Epithelial cell of proximal tubule (primary cell): ENCODE measurements around the gene SSNA1. TPM values are rescaled to one million over a fixed set of nuclear protein-coding genes. Genes with fewer than 3 reads are reported as not detected.

ENCODE experiments used
- DNase-seq: peaks from one replicate; pipeline ENCODE4 v3.0.0-alpha.2; 2011; ENCODE audit warnings: low read depth
- H3K4me3 ChIP-seq: 2 replicates; pipeline ENCODE4 v1.5.1; 2011; ENCODE audit warnings: low read depth, mild to moderate bottlenecking, low read length
- total RNA-seq: library from RNA; depleted of rRNA; stranded (reverse); fragments of >200 nt; gene quantifications from 2 replicates; pipeline ENCODE4 v1.2.3, GENCODE V29; 2015
- TF ChIP-seq, protein P1 (sequence below): conservative IDR thresholded peaks from 2 replicates; pipeline ENCODE4 v1.5.1; 2012; ENCODE audit warnings: low read depth, mild to moderate bottlenecking, low read length

Gene SSNA1
- total RNA-seq, 1 donor from 2014 or later = 139 TPM

DNA sequence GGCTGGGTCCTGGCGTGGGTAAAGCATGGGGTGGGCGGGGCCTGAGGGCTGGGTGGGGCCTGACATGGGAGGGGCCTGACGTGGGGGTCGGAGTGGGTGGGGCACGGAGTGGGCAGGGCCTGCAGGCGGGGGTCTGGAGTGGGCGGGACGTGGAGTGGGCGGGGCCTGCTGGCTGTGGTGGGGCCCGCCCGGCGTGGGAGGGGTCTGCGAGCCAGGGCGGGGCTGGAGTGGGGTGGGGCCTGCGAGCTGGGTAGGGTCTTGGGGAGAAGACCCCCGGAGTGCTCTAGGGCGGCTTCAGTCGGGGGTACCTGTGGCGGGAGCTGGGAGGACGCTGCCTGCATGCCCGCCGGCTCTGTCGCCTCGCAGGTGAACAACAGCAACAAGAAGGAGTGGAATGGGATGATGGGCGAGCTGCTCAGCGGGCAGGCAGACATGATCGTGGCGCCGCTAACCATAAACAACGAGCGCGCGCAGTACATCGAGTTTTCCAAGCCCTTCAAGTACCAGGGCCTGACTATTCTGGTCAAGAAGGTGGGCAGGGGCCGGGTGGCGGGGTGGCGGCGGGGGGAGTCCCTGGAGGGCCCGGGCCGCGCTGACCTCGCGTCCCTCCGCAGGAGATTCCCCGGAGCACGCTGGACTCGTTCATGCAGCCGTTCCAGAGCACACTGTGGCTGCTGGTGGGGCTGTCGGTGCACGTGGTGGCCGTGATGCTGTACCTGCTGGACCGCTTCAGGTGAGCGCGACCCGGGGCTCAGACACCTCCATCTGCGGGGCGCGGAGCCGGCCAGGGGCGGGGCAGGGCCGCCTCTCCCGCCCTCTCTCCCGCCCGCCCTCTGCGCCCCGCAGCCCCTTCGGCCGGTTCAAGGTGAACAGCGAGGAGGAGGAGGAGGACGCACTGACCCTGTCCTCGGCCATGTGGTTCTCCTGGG is 26.7 kb upstream of the SSNA1 start:
- TF ChIP-seq, protein P1, sequence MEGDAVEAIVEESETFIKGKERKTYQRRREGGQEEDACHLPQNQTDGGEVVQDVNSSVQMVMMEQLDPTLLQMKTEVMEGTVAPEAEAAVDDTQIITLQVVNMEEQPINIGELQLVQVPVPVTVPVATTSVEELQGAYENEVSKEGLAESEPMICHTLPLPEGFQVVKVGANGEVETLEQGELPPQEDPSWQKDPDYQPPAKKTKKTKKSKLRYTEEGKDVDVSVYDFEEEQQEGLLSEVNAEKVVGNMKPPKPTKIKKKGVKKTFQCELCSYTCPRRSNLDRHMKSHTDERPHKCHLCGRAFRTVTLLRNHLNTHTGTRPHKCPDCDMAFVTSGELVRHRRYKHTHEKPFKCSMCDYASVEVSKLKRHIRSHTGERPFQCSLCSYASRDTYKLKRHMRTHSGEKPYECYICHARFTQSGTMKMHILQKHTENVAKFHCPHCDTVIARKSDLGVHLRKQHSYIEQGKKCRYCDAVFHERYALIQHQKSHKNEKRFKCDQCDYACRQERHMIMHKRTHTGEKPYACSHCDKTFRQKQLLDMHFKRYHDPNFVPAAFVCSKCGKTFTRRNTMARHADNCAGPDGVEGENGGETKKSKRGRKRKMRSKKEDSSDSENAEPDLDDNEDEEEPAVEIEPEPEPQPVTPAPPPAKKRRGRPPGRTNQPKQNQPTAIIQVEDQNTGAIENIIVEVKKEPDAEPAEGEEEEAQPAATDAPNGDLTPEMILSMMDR = no peak
- no peak overlapping the region for H3K4me3 ChIP-seq
- no peak for DNase-seq

DNA sequence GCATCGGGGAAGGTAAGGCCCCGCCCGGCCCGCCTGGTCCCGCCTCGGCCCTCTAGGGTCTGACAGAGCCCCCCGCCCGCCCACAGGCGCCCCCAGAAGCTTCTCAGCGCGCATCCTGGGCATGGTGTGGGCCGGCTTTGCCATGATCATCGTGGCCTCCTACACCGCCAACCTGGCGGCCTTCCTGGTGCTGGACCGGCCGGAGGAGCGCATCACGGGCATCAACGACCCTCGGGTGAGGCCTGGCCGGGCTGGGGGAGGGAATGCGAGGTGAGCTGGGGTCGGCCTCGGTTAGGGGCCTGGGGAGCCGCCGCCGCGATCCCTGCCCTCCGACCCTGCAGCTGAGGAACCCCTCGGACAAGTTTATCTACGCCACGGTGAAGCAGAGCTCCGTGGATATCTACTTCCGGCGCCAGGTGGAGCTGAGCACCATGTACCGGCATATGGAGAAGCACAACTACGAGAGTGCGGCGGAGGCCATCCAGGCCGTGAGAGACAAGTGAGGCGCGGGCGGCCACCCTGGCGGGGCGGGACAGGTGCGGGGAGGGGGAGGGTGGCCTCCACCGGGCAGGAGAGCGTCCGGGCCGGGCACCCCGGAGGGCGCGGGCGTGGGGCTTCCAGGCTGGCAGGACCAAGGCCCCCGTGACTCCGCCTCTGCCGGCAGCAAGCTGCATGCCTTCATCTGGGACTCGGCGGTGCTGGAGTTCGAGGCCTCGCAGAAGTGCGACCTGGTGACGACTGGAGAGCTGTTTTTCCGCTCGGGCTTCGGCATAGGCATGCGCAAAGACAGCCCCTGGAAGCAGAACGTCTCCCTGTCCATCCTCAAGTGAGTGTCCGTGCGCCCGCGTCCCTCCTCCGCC is 25.7 kb upstream of the SSNA1 start:
- H3K4me3 ChIP-seq = peak overlapping the region; percentile 38
- TF ChIP-seq, protein P1 = peak; percentile 22
- no peak for DNase-seq

DNA sequence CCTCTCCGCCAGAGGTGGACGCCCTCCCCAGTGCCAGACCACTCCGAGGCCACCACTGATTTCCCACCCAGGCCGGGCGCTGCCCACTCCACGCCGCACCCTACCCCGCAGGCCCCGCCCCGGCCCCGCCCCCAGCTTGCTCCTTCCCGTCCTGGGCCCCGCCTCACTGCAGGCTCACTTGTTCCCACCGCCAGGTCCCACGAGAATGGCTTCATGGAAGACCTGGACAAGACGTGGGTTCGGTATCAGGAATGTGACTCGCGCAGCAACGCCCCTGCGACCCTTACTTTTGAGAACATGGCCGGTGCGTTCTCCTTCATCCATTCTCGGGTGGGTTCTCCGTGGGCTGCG is 25.1 kb upstream of the SSNA1 start:
- TF ChIP-seq, protein P1 = no peak
- DNase-seq = no peak
- peak overlapping the region; percentile 38 for H3K4me3 ChIP-seq

DNA sequence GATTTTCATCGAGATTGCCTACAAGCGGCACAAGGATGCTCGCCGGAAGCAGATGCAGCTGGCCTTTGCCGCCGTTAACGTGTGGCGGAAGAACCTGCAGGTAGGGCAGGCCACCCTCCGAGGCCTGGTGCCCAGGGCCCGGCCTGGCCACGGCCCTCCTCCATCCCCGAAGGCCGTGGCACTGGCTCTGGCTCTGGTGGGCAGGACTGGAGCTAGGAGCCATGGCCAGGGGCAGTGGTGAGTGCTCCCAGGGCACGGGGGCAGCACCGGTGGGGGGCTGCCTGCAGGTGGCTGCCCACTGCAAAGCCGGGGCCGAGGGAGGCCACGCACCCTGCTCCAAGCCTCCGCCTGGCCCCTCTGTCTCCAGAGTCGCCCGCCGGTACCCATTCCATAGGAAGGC is 24.7 kb upstream of the SSNA1 start:
- TF ChIP-seq, protein P1 = no peak
- DNase-seq = no peak
- H3K4me3 ChIP-seq = no peak overlapping the region

DNA sequence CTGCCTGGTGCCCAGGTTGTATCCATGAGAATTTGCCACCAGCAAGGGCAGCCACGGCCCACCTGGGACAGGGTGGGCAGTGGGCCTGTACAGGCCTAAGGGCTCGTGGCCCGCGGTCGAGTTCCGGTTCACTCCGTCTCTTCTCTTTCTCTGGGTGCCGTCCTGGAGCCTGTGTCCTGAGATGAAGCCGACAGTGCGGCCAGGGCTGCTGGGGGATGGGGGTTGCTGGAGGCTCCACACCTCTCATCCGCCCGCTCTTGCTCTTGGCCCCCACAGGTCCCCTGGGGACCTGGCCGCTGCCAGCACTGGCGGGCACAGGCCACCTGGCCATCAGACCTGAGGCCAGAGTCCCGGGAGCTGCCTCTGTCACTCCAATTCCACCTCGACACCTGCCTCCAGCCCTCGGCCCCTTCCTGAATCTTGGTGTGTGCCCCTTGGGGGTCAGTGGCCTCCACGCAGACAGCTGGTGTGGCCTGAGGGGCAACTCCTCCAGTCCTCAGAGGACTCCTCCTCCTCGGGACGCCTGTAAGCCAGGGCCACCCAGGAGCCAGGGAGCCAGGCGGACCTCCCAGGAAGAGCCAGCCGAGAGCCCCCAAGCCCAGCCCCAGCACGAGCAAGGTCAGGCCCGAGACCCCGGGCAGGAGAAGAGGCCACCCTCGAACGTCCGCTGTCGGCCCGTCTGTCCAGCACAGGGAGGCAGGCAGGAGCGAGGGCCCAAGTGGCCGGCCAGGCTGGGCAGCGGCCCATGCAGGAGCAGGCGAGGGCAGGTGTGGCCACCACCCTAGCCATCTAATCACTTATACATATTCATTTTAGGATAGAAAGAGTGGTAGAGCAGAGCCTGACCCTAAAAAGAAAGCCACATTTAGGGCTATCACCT is 23.9 kb upstream of the SSNA1 start:
- TF ChIP-seq, protein P1 = no peak
- H3K4me3 ChIP-seq = no peak overlapping the region
- no peak for DNase-seq

DNA sequence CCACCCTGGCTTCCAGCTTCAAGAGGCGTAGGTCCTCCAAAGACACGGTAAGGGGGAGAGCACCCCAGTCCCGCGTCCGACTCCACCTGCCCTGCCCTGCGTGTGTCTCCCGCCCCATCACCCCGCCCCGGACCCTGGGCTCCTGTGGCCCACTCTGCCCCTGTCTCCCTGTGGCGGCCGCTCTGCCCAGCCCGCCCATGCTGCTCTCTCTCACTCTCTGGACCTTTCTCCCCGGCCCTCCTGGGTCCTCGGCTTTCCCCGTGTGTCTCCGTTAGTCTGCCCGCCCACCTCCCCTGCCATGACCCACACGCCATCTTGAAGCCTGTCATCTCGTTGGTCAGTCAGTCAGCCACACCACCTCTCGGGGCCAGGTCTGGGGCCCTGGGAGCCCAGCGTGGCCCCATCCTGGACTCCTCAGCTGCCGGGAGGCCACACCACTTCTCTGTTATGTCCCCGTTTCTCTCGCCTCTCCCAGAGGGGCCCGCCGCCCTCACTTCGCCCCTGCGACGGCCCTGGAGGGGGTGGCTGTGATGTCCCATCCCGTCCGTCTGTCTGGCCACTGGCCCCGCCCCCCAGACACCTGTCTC is 23.1 kb upstream of the SSNA1 start:
- no peak for DNase-seq
- TF ChIP-seq, protein P1 = no peak
- H3K4me3 ChIP-seq = no peak overlapping the region
